NCI-H1048 (cell line): ENCODE results near the gene MYL3.
"Not testable (repeated sequence)": the region's sequence is repeated elsewhere in the genome, so short reads cannot be mapped to it uniquely, and the experiment has no call there.

Experiments
- DNase-seq: peaks from one replicate; lab custom pipeline; 2025; lab: John Stamatoyannopoulos, UW

MYL3 gene

GRCh38 chr3:46863261-46863782 lies at the start of gene MYL3:
MYL3 (minus strand) TSS chr3:46863444; CDS start chr3:46863390, 54 bp downstream.
- no peak for DNase-seq

- DNase-seq: no peak
Observed at GRCh38 chr3:46912986-46913385, 49.7 kb upstream of the MYL3 start.

GRCh38 chr3:46910914-46911313 lies 47.7 kb upstream of the MYL3 start:
- DNase-seq: not testable (repeated sequence)

- DNase-seq: no peak
Observed at GRCh38 chr3:46910166-46910760, 47.0 kb upstream of the MYL3 start.

- DNase-seq: peak; percentile 36
Observed at GRCh38 chr3:46909535-46910161, 46.4 kb upstream of the MYL3 start.

- DNase-seq: no peak
Observed at GRCh38 chr3:46908986-46909534, 45.8 kb upstream of the MYL3 start.

- DNase-seq: no peak
Observed at GRCh38 chr3:46908294-46908985, 45.2 kb upstream of the MYL3 start.

GRCh38 chr3:46907960-46908293 lies 44.7 kb upstream of the MYL3 start:
- DNase-seq: no peak

GRCh38 chr3:46907271-46907670 lies 44.0 kb upstream of the MYL3 start:
- DNase-seq: no peak

GRCh38 chr3:46906471-46907058 lies 43.3 kb upstream of the MYL3 start:
- no peak for DNase-seq

- DNase-seq: no peak
Observed at GRCh38 chr3:46905661-46906451, 42.6 kb upstream of the MYL3 start.

GRCh38 chr3:46905213-46905560 lies 41.9 kb upstream of the MYL3 start:
- no peak for DNase-seq

GRCh38 chr3:46904303-46905212 lies 41.3 kb upstream of the MYL3 start:
- DNase-seq: no peak

GRCh38 chr3:46903341-46904302 lies 40.4 kb upstream of the MYL3 start:
- DNase-seq: no peak

GRCh38 chr3:46902188-46902631 lies 39.0 kb upstream of the MYL3 start:
- DNase-seq: no peak

- DNase-seq: no peak
Observed at GRCh38 chr3:46901591-46902187, 38.4 kb upstream of the MYL3 start.

- no peak for DNase-seq
Observed at GRCh38 chr3:46901061-46901460, 37.8 kb upstream of the MYL3 start.

GRCh38 chr3:46900356-46900755 lies 37.1 kb upstream of the MYL3 start:
- no peak for DNase-seq

GRCh38 chr3:46900007-46900292 lies 36.7 kb upstream of the MYL3 start:
- no peak for DNase-seq
